Neutrophil (primary cell): ENCODE measurements around the gene RIC1.
"Not testable (repeated sequence)": the region's sequence is repeated elsewhere in the genome, so short reads cannot be mapped to it uniquely, and the experiment has no call there.

Experiments
- H3K27ac ChIP-seq: fragments of 200-600 bp; sonication (generic); 2 replicates; pipeline ENCODE4 v1.5.1; 2016; ENCODE audit warnings: mild to moderate bottlenecking, moderate library complexity
- H3K27me3 ChIP-seq: fragments of 200-600 bp; sonication (generic); 2 replicates; pipeline ENCODE4 v1.6.0; 2016; ENCODE audit warnings: mild to moderate bottlenecking
- H3K36me3 ChIP-seq: fragments of 200-600 bp; sonication (generic); 2 replicates; pipeline ENCODE4 v1.5.1; 2017
- H3K4me1 ChIP-seq, 2 experiments: fragments of 200-600 bp in 1 of 2; sonication (generic) in 1 of 2; 1 replicate in 1 of 2; 2 replicates in 1 of 2; pipeline versions ENCODE4 v1.5.1 to v1.6.1; 2013 to 2016; ENCODE audit warnings: low read depth in 1 of 2, low read length in 1 of 2, mild to moderate bottlenecking in 1 of 2, moderate library complexity in 1 of 2; ENCODE audit not compliant: control insufficient read depth in 1 of 2, insufficient read depth in 1 of 2
- H3K4me3 ChIP-seq, 2 experiments: fragments of 200-600 bp in 1 of 2; sonication (generic) in 1 of 2; 1 replicate in 1 of 2; 2 replicates in 1 of 2; pipeline ENCODE4 v1.5.1; 2013 to 2016; ENCODE audit warnings: low read depth in 1 of 2, low read length in 1 of 2, mild to moderate bottlenecking in 1 of 2, moderate library complexity in 1 of 2
- H3K9me3 ChIP-seq: fragments of 200-600 bp; sonication (generic); 2 replicates; pipeline ENCODE4 v1.5.1; 2016
- TF ChIP-seq, protein P1 (sequence below): fragments of 200-600 bp; sonication (generic); IDR thresholded peaks from 2 replicates; pipeline ENCODE4 v1.5.1; 2016; ENCODE audit warnings: antibody characterized with exemption

The RIC1 gene

DNA sequence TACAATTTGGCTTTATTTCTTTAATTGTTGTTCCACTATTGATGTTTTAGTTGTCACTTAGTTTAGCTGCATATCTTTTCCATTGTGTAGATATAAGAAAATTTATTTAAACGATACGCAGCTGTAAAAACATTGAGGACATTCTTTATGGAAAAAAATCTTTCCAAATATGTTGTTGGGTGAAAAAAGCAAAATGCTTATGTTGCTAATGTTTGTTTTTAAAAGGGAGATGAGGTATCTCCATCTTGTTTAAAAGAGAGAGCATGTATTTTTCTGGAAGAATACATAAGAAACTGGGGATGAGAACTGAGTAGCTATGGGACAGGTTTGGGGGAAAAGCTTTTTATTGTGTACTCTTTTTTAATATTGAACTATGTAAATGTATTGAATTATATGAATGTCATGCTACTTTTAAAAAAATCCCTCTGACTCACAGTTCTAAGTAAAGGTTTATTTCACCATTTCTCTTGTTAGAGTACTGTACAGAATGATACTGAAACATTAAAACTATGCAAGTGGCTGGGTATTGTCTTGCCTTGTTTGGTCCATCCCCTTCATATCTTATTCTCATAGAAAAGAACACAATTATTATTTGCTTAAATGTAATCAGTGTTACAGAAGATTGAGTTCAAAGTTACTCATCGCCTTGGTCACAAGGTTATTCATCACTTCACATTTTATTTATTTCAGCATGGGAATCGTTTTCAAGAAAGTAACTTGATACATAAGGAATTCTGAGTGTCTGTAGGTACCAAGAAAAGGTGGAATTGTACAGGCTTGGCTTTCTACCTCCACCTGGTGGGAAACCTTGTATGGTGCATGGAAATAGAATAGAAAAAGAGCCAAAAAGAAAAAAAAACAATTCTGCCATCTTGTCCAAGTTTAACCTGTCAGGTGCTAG is 85.8 kb downstream of the RIC1 start:
- H3K27ac ChIP-seq: no peak overlapping the region

DNA sequence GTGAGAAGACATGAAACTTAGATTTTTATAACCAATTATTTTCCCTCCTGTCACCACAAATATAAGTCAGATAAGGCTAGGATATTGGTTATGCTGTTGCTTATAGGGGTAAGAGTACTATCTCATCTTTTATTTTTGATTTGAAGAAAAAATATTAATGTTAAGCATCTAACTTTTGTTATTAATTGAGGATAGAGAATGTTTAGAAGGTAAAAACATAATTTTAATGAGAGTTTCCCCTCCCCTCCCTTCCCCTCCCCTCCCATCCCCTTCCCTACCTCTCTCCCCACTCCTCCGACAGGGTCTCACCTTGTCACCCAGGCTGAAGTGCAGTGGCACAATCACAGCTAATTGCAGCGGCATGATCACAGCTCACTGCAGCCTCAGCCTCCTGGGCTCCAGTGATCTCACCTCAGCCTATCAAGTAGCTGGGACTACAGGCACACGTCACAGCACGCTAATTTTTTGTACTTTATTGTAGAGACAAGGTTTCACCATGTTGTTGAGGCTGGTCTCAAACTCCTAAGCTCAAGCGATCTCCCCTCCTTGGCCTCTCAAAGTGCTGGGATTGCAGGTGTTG is 86.7 kb downstream of the RIC1 start:
- TF ChIP-seq, protein P1, sequence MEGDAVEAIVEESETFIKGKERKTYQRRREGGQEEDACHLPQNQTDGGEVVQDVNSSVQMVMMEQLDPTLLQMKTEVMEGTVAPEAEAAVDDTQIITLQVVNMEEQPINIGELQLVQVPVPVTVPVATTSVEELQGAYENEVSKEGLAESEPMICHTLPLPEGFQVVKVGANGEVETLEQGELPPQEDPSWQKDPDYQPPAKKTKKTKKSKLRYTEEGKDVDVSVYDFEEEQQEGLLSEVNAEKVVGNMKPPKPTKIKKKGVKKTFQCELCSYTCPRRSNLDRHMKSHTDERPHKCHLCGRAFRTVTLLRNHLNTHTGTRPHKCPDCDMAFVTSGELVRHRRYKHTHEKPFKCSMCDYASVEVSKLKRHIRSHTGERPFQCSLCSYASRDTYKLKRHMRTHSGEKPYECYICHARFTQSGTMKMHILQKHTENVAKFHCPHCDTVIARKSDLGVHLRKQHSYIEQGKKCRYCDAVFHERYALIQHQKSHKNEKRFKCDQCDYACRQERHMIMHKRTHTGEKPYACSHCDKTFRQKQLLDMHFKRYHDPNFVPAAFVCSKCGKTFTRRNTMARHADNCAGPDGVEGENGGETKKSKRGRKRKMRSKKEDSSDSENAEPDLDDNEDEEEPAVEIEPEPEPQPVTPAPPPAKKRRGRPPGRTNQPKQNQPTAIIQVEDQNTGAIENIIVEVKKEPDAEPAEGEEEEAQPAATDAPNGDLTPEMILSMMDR: no peak
- no peak overlapping the region for H3K4me3 ChIP-seq
- H3K36me3 ChIP-seq: peaks cover 5% of the 10 kb centered on the region
- no peaks in the 10 kb centered on the region for H3K27me3 ChIP-seq
- H3K9me3 ChIP-seq: no peaks in the 10 kb centered on the region
- H3K27ac ChIP-seq: no peak overlapping the region
- no peaks in the 10 kb centered on the region for H3K4me1 ChIP-seq

More for the DNA sequence above, 85.8 kb downstream of the RIC1 start:
- no peaks in the 10 kb centered on the region for H3K4me1 ChIP-seq
- TF ChIP-seq, protein P1: no peak
- no peaks in the 10 kb centered on the region for H3K27me3 ChIP-seq
- no peaks in the 10 kb centered on the region for H3K36me3 ChIP-seq
- H3K4me3 ChIP-seq: no peak overlapping the region
- H3K9me3 ChIP-seq: no peaks in the 10 kb centered on the region

DNA sequence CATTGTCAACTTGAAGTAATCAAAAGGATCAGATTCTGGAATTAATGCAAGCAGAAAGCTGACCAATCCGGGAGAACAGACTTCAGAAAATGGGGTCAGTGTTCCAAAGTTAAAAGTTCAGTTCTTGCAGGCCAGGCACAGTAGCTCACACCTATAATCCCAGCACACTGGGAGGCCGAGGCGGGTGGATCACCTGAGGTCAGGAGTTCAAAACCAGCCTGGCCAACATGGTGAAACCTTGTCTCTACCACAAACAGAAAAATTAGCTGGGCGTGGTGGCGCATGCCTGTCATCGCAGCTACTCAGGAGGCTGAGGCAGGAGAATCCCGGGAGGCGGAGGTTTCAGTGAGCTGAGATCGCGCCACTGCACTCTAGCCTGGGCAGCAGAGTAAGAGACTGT is 88.5 kb downstream of the RIC1 start:
- H3K27ac ChIP-seq, H3K27me3 ChIP-seq, H3K4me3 ChIP-seq, H3K4me1 ChIP-seq, H3K9me3 ChIP-seq: not testable (repeated sequence)
- peaks cover 11% of the 10 kb centered on the region for H3K36me3 ChIP-seq

DNA sequence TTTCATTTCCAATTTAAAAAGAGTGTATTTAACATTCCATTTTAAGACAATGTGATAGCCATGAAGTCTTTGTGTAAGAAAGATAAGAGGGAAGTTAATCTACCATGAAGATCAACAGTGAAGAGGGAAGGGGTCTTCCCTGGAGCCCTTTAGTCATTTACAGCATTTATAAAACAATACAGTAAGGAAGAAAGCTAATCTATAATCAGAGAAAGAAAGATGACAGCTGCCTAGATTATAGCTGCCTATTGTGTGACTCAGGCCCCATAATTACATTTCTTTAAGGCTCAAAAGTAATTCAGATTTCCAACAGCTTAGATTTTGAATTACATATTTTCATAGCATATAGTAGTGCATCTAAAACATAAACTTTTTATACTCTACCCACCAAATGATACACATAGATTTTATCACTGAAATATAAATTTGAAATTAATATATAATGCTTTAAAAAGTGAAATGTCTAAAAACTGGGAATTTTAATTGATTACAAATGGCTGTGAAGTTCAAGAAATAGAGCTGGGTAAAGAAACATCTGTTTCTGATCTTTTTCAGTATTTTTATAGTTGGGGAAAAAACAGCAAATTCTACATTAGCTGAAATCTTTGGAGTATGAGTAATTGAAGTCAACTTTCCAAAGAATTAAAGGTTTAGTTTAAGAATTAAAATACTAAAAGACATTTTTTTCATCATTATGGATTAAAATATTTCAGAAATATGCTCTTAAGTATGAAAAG is 89.6 kb downstream of the RIC1 start:
- no peak overlapping the region for H3K27ac ChIP-seq
- no peaks in the 10 kb centered on the region for H3K4me1 ChIP-seq
- H3K9me3 ChIP-seq: no peaks in the 10 kb centered on the region
- H3K27me3 ChIP-seq: no peaks in the 10 kb centered on the region
- H3K36me3 ChIP-seq: peaks cover 16% of the 10 kb centered on the region
- no peak overlapping the region for H3K4me3 ChIP-seq
- TF ChIP-seq, protein P1: no peak

DNA sequence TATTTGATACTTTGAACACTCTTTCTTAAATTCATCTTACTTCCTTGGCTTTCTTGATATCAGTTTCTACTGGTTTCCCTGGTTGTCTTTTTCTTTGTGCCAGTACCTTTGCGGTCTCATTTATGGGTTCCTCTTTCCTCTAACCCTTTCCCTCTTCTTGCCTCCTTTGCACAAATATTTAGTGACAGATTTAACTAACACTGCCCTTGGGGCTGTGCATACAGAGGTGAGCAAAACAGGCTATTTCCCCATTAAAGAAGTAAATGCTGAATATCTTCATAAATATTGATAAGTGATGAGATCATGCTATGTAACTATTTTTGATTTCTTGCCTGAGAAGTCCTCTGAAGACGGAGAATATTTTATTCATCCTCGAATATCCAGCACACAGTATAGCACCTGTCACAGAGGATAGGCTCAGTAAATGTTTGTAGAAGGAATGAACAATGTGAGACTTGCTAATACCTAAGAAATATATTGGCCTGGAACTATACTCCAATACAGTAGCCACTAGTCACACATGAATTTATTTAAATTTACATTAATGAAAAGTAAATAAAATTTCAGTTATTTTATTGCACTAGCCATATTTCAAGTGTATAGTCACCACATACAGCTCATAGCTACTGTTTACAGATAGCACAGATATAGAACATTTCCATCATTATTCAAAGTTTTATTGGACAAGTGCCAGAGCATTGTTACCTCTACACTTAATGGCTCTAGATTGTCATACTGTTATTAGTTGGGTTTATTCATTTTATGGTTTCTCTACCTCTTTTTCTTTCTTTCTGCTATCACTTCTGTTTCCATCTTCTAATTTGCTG is 90.4 kb downstream of the RIC1 start:
- no peaks in the 10 kb centered on the region for H3K9me3 ChIP-seq
- no peaks in the 10 kb centered on the region for H3K4me1 ChIP-seq
- H3K36me3 ChIP-seq: peaks cover 16% of the 10 kb centered on the region
- H3K27me3 ChIP-seq: no peaks in the 10 kb centered on the region
- TF ChIP-seq, protein P1: no peak
- no peak overlapping the region for H3K4me3 ChIP-seq
- no peak overlapping the region for H3K27ac ChIP-seq
